ENCODE data around the gene DDX1. TPM values are rescaled to one million over a fixed set of nuclear protein-coding genes. Genes with fewer than 3 reads are reported as not detected.
A peak's percentile ranks its signal among the peaks of the same experiment; 100 is the strongest.

The DDX1 gene
- total RNA-seq, 1 experiment from 2014 or later = 154 TPM

- H3K27ac ChIP-seq (ENCODE audit: low read depth, low read length, poor library complexity, severe bottlenecking) = peak overlapping the region; percentile 81
- POLR2A ChIA-PET (ENCODE audit: low non-redundant PET) = interaction anchor here (0.6 kb wide), 1 partner anchor 444 kb away, joined by 3 read pairs; no protein-coding TSS in a partner anchor
These were observed 31.3 kb upstream of the DDX1 start for GRCh38 chr2:15560140-15560987.

GRCh38 chr2:15560988-15561573 lies 30.6 kb upstream of the DDX1 start, which contains the start of gene NBAS:
Gene NBAS (minus strand): TSS chr2:15561334. CDS start chr2:15561304, 30 bp downstream.
- TF ChIP-seq EZH2 (IDR thresholded peaks at IDR 0.05; ENCODE audit: borderline replicate concordance, low read depth, low read length, poor library complexity, severe bottlenecking) (no peak), CTCF (conservative IDR thresholded peaks at IDR 0.05; ENCODE audit: low read depth, low read length) (no peak)
- Histone ChIP-seq H3K27ac (ENCODE audit: low read depth, low read length, poor library complexity, severe bottlenecking) (peak within 1 kb of the TSS; percentile 81), H3K36me3 (ENCODE audit: insufficient read depth, low read length, poor library complexity, severe bottlenecking) (no peaks in the 10 kb centered on the region), H3K27me3 (replicated peaks; ENCODE audit: insufficient read depth, low read depth, low read length, poor library complexity) (no peaks in the 10 kb centered on the region), H3K4me1 (ENCODE audit: insufficient read depth, low read length, poor library complexity, severe bottlenecking) (peaks cover 5% of the 10 kb centered on the region), H3K4me3 (ENCODE audit: low read depth, low read length, poor library complexity, severe bottlenecking) (peak within 1 kb of the TSS; percentile 84), H3K9me3 (ENCODE audit: low read depth, low read length, poor library complexity, severe bottlenecking) (no peaks in the 10 kb centered on the region)
- DNase-seq (ENCODE audit: low spot score) = peak; percentile 93
- no TSS peak for BruUV-seq (replicated peaks)
- intact Hi-C loops (cut with micrococcal nuclease; ENCODE audit: unreplicated experiment) = loop anchor here (2.0 kb wide), 1 partner anchor 30 kb away; the partner anchor contains the start of gene DDX1
- ChIA-PET CTCF (interaction anchor here (0.7 to 1.5 kb wide), 2 partner anchors 16 to 525 kb away, joined by 6 to 8 read pairs; no protein-coding TSS in a partner anchor), POLR2A (ENCODE audit: low non-redundant PET) (interaction anchor here (0.6 to 0.7 kb wide), 2 partner anchors 237 to 445 kb away, joined by 3 read pairs; no protein-coding TSS in a partner anchor)

More at GRCh38 chr2:15560140-15560987, 31.3 kb upstream of the DDX1 start:
- Histone ChIP-seq H3K4me1 (ENCODE audit: insufficient read depth, low read length, poor library complexity, severe bottlenecking) (peaks cover 5% of the 10 kb centered on the region), H3K9me3 (ENCODE audit: low read depth, low read length, poor library complexity, severe bottlenecking) (no peaks in the 10 kb centered on the region), H3K27me3 (replicated peaks; ENCODE audit: insufficient read depth, low read depth, low read length, poor library complexity) (no peaks in the 10 kb centered on the region), H3K36me3 (ENCODE audit: insufficient read depth, low read length, poor library complexity, severe bottlenecking) (no peaks in the 10 kb centered on the region), H3K4me3 (ENCODE audit: low read depth, low read length, poor library complexity, severe bottlenecking) (peak overlapping the region; percentile 84)
- intact Hi-C loops (cut with micrococcal nuclease; ENCODE audit: unreplicated experiment) = loop anchor here (2.0 kb wide), 1 partner anchor 30 kb away; the partner anchor contains the start of gene DDX1
- no peak for TF ChIP-seq EZH2 (IDR thresholded peaks at IDR 0.05; ENCODE audit: borderline replicate concordance, low read depth, low read length, poor library complexity, severe bottlenecking)
- peak; percentile 41 for DNase-seq (ENCODE audit: low spot score)
- TSS peak; percentile 71 for BruUV-seq (replicated peaks)
- CTCF ChIA-PET = no interaction called here

GRCh38 chr2:15561574-15562344 lies 29.9 kb upstream of the DDX1 start:
- intact Hi-C loops (cut with micrococcal nuclease; ENCODE audit: unreplicated experiment) = loop anchor here (2.0 kb wide), 1 partner anchor 29 kb away; the partner anchor contains the start of gene DDX1

More at GRCh38 chr2:15561574-15562344, 29.9 kb upstream of the DDX1 start:
- no peaks in the 10 kb centered on the region for H3K9me3 ChIP-seq (ENCODE audit: low read depth, low read length, poor library complexity, severe bottlenecking)
- ChIA-PET CTCF (interaction anchor here (0.7 to 1.5 kb wide), 2 partner anchors 16 to 526 kb away, joined by 6 to 8 read pairs; no protein-coding TSS in a partner anchor), POLR2A (ENCODE audit: low non-redundant PET) (interaction anchor here (0.7 kb wide), 1 partner anchor 238 kb away, joined by 3 read pairs; no protein-coding TSS in a partner anchor)
- peaks cover 5% of the 10 kb centered on the region for H3K4me1 ChIP-seq (ENCODE audit: insufficient read depth, low read length, poor library complexity, severe bottlenecking)
- BruUV-seq (replicated peaks) = no TSS peak
- TF ChIP-seq EZH2 (IDR thresholded peaks at IDR 0.05; ENCODE audit: borderline replicate concordance, low read depth, low read length, poor library complexity, severe bottlenecking) (no peak), CTCF (conservative IDR thresholded peaks at IDR 0.05; ENCODE audit: low read depth, low read length) (no peak)
- H3K27me3 ChIP-seq (replicated peaks; ENCODE audit: insufficient read depth, low read depth, low read length, poor library complexity) = no peaks in the 10 kb centered on the region
- peak overlapping the region; percentile 84 for H3K4me3 ChIP-seq (ENCODE audit: low read depth, low read length, poor library complexity, severe bottlenecking)
- H3K36me3 ChIP-seq (ENCODE audit: insufficient read depth, low read length, poor library complexity, severe bottlenecking) = no peaks in the 10 kb centered on the region
- peak; percentile 56 for DNase-seq (ENCODE audit: low spot score)
- H3K27ac ChIP-seq (ENCODE audit: low read depth, low read length, poor library complexity, severe bottlenecking) = peak overlapping the region; percentile 81
